Measurements from ENCODE around the gene TEX13D.

DNA sequence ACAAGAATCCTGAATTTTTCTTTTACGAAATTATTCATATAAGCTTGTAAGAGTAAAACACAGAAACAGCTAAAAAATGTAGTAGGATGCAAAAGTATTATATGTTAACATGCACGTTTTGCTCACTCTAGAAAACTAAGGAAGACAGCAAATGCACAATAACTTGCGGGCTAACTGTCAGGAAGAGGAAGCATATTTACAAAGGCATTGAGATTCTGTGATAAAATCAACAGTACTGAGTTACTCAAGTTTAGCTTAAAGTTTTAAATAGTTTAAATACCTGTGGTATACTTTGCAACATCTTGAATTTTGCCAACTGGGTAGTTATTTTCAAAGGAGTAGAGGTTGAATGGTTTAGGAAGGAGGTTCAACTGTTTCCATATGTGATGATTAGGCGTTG is 50.9 kb downstream of the TEX13D start:
- TF ChIP-seq, protein P1, sequence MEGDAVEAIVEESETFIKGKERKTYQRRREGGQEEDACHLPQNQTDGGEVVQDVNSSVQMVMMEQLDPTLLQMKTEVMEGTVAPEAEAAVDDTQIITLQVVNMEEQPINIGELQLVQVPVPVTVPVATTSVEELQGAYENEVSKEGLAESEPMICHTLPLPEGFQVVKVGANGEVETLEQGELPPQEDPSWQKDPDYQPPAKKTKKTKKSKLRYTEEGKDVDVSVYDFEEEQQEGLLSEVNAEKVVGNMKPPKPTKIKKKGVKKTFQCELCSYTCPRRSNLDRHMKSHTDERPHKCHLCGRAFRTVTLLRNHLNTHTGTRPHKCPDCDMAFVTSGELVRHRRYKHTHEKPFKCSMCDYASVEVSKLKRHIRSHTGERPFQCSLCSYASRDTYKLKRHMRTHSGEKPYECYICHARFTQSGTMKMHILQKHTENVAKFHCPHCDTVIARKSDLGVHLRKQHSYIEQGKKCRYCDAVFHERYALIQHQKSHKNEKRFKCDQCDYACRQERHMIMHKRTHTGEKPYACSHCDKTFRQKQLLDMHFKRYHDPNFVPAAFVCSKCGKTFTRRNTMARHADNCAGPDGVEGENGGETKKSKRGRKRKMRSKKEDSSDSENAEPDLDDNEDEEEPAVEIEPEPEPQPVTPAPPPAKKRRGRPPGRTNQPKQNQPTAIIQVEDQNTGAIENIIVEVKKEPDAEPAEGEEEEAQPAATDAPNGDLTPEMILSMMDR (IDR thresholded peaks at IDR 0.05), result no peak
- no peak for TF ChIP-seq POLR2A (IDR thresholded peaks at IDR 0.05)
- TF ChIP-seq EP300 (IDR thresholded peaks at IDR 0.05), result no peak
- TF ChIP-seq POLR2AphosphoS5 (IDR thresholded peaks at IDR 0.05), result no peak

Measured in suprapubic skin (tissue), 4 donors.